WTC11 (cell line): ENCODE results near the gene ADM. TPM values are rescaled to one million over a fixed set of nuclear protein-coding genes. Genes with fewer than 3 reads are reported as not detected.
A peak's percentile ranks its signal among the peaks of the same experiment; 100 is the strongest.

Experiments
- ATAC-seq: fragments of 200-7000 bp; cut with Tn5 transposase; 2 replicates; pipeline ENCODE4 v1.10.0; 2021; ENCODE audit warnings: mild to moderate bottlenecking, moderate library complexity
- CTCF ChIA-PET: fragments of 300-600 bp; sonication (Branson Sonifier 250); formaldehyde crosslinking; loops from one replicate; lab custom pipeline; 2021; ENCODE audit warnings: antibody characterized with exemption; lab: Charles Lee
- POLR2A ChIA-PET: fragments of 350-600 bp; sonication (Branson Sonifier 250); formaldehyde crosslinking; loops from one replicate; lab custom pipeline; 2021; ENCODE audit warnings: antibody characterized with exemption; lab: Charles Lee
- DNase-seq: peaks from one replicate; pipeline ENCODE4 v3.0.0; 2021; ENCODE audit warnings: low spot score
- H3K27ac Mint-ChIP-seq: 2 replicates; pipeline ENCODE4 v1.8.0; 2021; ENCODE audit warnings: mixed read lengths
- H3K27me3 Mint-ChIP-seq: 2 replicates; pipeline ENCODE4 v1.8.0; 2021; ENCODE audit warnings: low read depth, mild to moderate bottlenecking, moderate library complexity, mixed read lengths
- H3K36me3 Mint-ChIP-seq: 2 replicates; pipeline ENCODE4 v1.8.0; 2021; ENCODE audit warnings: mixed read lengths
- H3K4me1 Mint-ChIP-seq: 2 replicates; pipeline ENCODE4 v1.8.0; 2022; ENCODE audit warnings: mixed read lengths
- H3K4me3 Mint-ChIP-seq: 2 replicates; pipeline ENCODE4 v1.8.0; 2021; ENCODE audit warnings: mild to moderate bottlenecking, moderate library complexity, mixed read lengths
- H3K9me3 Mint-ChIP-seq: 2 replicates; pipeline ENCODE4 v1.8.0; 2021; ENCODE audit warnings: mixed read lengths
- AR ChIP-seq: fragments of 250-450 bp; sonication (Bioruptor Pico); IDR thresholded peaks from 2 replicates; pipeline ENCODE4 v1.9.0; 2021; ENCODE audit warnings: mild to moderate bottlenecking
- ATF1 ChIP-seq: sonication (generic); formaldehyde crosslinking; IDR thresholded peaks from 2 replicates; pipeline ENCODE4 v1.8.1; 2023; ENCODE audit warnings: mild to moderate bottlenecking, moderate library complexity, missing genetic modification reagents
- ATF2 ChIP-seq: sonication (generic); formaldehyde crosslinking; IDR thresholded peaks from 2 replicates; pipeline ENCODE4 v1.8.1; 2022; ENCODE audit warnings: low read depth, missing genetic modification reagents, borderline replicate concordance
- ATF3 ChIP-seq: sonication (generic); formaldehyde crosslinking; conservative IDR thresholded peaks from 2 replicates; pipeline ENCODE4 v1.8.1; 2022; ENCODE audit warnings: mild to moderate bottlenecking, missing genetic modification reagents
- CBFB ChIP-seq: sonication (generic); formaldehyde crosslinking; IDR thresholded peaks from 2 replicates; pipeline ENCODE4 v1.8.1; 2022; ENCODE audit warnings: mild to moderate bottlenecking, low read depth, missing genetic modification reagents
- CREB1 ChIP-seq: sonication (generic); formaldehyde crosslinking; IDR thresholded peaks from 2 replicates; pipeline ENCODE4 v1.8.0; 2023; ENCODE audit warnings: mild to moderate bottlenecking, missing genetic modification reagents
- E2F5 ChIP-seq: sonication (generic); formaldehyde crosslinking; IDR thresholded peaks from 2 replicates; pipeline ENCODE4 v1.8.1; 2022; ENCODE audit warnings: mild to moderate bottlenecking, moderate library complexity, missing genetic modification reagents
- ERG ChIP-seq: fragments of 250-450 bp; sonication (Bioruptor Pico); IDR thresholded peaks from 2 replicates; pipeline ENCODE4 v1.8.0; 2021; ENCODE audit warnings: mild to moderate bottlenecking
- FOXK1 ChIP-seq: sonication (generic); formaldehyde crosslinking; IDR thresholded peaks from 2 replicates; pipeline ENCODE4 v1.8.0; 2022; ENCODE audit warnings: mild to moderate bottlenecking, moderate library complexity, missing genetic modification reagents
- FOXP1 ChIP-seq: sonication (generic); formaldehyde crosslinking; IDR thresholded peaks from 2 replicates; pipeline ENCODE4 v1.8.0; 2022; ENCODE audit warnings: missing genetic modification reagents, mild to moderate bottlenecking, moderate library complexity, borderline replicate concordance
- HMGA2 ChIP-seq: fragments of 250-450 bp; sonication (Bioruptor Pico); IDR thresholded peaks from 2 replicates; pipeline ENCODE4 v1.4.0; 2021; ENCODE audit warnings: mild to moderate bottlenecking, moderate library complexity
- HMGXB4 ChIP-seq: sonication (generic); formaldehyde crosslinking; IDR thresholded peaks from 2 replicates; pipeline ENCODE4 v1.8.1; 2023; ENCODE audit warnings: mild to moderate bottlenecking, moderate library complexity, missing genetic modification reagents
- KAT7 ChIP-seq: sonication (generic); formaldehyde crosslinking; IDR thresholded peaks from 2 replicates; pipeline ENCODE4 v1.8.1; 2023; ENCODE audit warnings: missing genetic modification reagents, mild to moderate bottlenecking, borderline replicate concordance
- MAX ChIP-seq: sonication (generic); formaldehyde crosslinking; IDR thresholded peaks from 2 replicates; pipeline ENCODE4 v1.8.0; 2022; ENCODE audit warnings: mild to moderate bottlenecking, missing genetic modification reagents
- NFATC4 ChIP-seq: fragments of 250-450 bp; sonication (Bioruptor Pico); IDR thresholded peaks from 2 replicates; pipeline ENCODE4 v1.9.0; 2021; ENCODE audit warnings: mild to moderate bottlenecking
- OVOL2 ChIP-seq: fragments of 250-450 bp; sonication (Bioruptor Pico); IDR thresholded peaks from 2 replicates; pipeline ENCODE4 v1.9.0; 2021; ENCODE audit warnings: mild to moderate bottlenecking, borderline replicate concordance
- RORB ChIP-seq: fragments of 250-450 bp; sonication (Bioruptor Pico); IDR thresholded peaks from 2 replicates; pipeline ENCODE4 v1.9.0; 2021; ENCODE audit warnings: mild to moderate bottlenecking
- SOX15 ChIP-seq: fragments of 250-450 bp; sonication (Bioruptor Pico); IDR thresholded peaks from 2 replicates; pipeline ENCODE4 v1.9.0; 2021; ENCODE audit warnings: mild to moderate bottlenecking
- USF1 ChIP-seq: sonication (generic); formaldehyde crosslinking; IDR thresholded peaks from 2 replicates; pipeline ENCODE4 v1.8.0; 2022; ENCODE audit warnings: mild to moderate bottlenecking, missing genetic modification reagents
- ZBTB21 ChIP-seq: sonication (generic); formaldehyde crosslinking; IDR thresholded peaks from 2 replicates; pipeline ENCODE4 v1.8.1; 2023; ENCODE audit warnings: mild to moderate bottlenecking, missing genetic modification reagents, borderline replicate concordance
- ZSCAN18 ChIP-seq: fragments of 250-450 bp; sonication (Bioruptor Pico); IDR thresholded peaks from 2 replicates; pipeline ENCODE4 v2.1.2; 2022; ENCODE audit warnings: mild to moderate bottlenecking, moderate library complexity
- total RNA-seq: library from RNA; stranded (reverse); gene quantifications from 3 replicates; pipeline ENCODE4 v1.2.3, GENCODE V29; 2021

Gene ADM
- total RNA-seq, 1 experiment from 2014 or later, result 18.7 TPM

GRCh38 chr11:10307022-10307399 lies 2.1 kb downstream of the ADM start:
- ChIA-PET CTCF (interaction anchor here (0.8 to 9.9 kb wide), 26 partner anchors 10 to 772 kb away, joined by 3 to 149 read pairs (median 4); partner anchors contain the start of gene RNF141), POLR2A (interaction anchor here (1.1 to 6.5 kb wide), 3 partner anchors 45 to 733 kb away, joined by 3 to 37 read pairs (median 3); partner anchors contain the start of gene WEE1)
- Mint-ChIP-seq H3K27ac (peak overlapping the region; percentile 86), H3K4me3 (peak overlapping the region; percentile 97), H3K27me3 (peaks cover 43% of the 10 kb centered on the region), H3K4me1 (peaks cover 39% of the 10 kb centered on the region), H3K36me3 (peaks cover 16% of the 10 kb centered on the region), H3K9me3 (peaks cover 8% of the 10 kb centered on the region)
- DNase-seq (no peak), ATAC-seq (no peak)
- TF ChIP-seq FOXK1 (CRISPR knock-in tag), result no peak
- no peak for TF ChIP-seq ZBTB21 (CRISPR knock-in tag)
- no peak for TF ChIP-seq CBFB
- TF ChIP-seq ATF2 (CRISPR knock-in tag), result no peak
- no peak for TF ChIP-seq AR (CRISPR knock-in tag)
- no peak for TF ChIP-seq RORB (CRISPR knock-in tag)

- ATAC-seq (peak; percentile 21), DNase-seq (peak; percentile 86)
- peaks cover 14% of the 10 kb centered on the region for H3K9me3 Mint-ChIP-seq
- ChIA-PET POLR2A (interaction anchor here (0.6 to 6.5 kb wide), 2 partner anchors 44 to 409 kb away, joined by 5 to 37 read pairs; no protein-coding TSS in a partner anchor), CTCF (interaction anchor here (0.5 to 9.9 kb wide), 39 partner anchors 10 to 773 kb away, joined by 3 to 149 read pairs (median 3); partner anchors contain the start of gene RNF141)
- H3K4me3 Mint-ChIP-seq, result peak overlapping the region; percentile 97
- H3K27me3 Mint-ChIP-seq, result peaks cover 37% of the 10 kb centered on the region
- peaks cover 36% of the 10 kb centered on the region for H3K4me1 Mint-ChIP-seq
- peak overlapping the region; percentile 91 for H3K27ac Mint-ChIP-seq
- H3K36me3 Mint-ChIP-seq, result peaks cover 22% of the 10 kb centered on the region
- TF ChIP-seq NFATC4 (CRISPR knock-in tag) (no peak), FOXP1 (CRISPR knock-in tag) (peak; percentile 71; the same call in 1 of the 2 replicates), ATF1 (CRISPR knock-in tag) (no peak), ATF3 (CRISPR knock-in tag) (no peak), ZSCAN18 (CRISPR knock-in tag) (no peak), CREB1 (CRISPR knock-in tag) (0 out of 2 replicates have a peak, but pooled peaks have one; percentile 32), ERG (no peak; the same call in 1 of the 2 replicates), USF1 (CRISPR knock-in tag) (no peak; the same call in 1 of the 2 replicates), MAX (CRISPR knock-in tag) (peak; percentile 71), SOX15 (CRISPR knock-in tag) (no peak), KAT7 (CRISPR knock-in tag) (no peak), E2F5 (CRISPR knock-in tag) (peak; percentile 46), OVOL2 (CRISPR knock-in tag) (no peak), HMGXB4 (CRISPR knock-in tag) (peak; percentile 73), HMGA2 (CRISPR knock-in tag) (no peak)
These were observed 2.7 kb downstream of the ADM start for GRCh38 chr11:10307400-10308200.
